ENCODE measurements around the gene TADA2B.

TADA2B gene

GRCh38 chr4:7068279-7068842 is 25.2 kb downstream of the TADA2B start:
- H3K4me3 ChIP-seq (replicated peaks; ENCODE audit: low read depth, low read length) = peak overlapping the region; percentile 79
- DNase-seq (ENCODE audit: low read depth) = no peak
- TF ChIP-seq, protein P1, sequence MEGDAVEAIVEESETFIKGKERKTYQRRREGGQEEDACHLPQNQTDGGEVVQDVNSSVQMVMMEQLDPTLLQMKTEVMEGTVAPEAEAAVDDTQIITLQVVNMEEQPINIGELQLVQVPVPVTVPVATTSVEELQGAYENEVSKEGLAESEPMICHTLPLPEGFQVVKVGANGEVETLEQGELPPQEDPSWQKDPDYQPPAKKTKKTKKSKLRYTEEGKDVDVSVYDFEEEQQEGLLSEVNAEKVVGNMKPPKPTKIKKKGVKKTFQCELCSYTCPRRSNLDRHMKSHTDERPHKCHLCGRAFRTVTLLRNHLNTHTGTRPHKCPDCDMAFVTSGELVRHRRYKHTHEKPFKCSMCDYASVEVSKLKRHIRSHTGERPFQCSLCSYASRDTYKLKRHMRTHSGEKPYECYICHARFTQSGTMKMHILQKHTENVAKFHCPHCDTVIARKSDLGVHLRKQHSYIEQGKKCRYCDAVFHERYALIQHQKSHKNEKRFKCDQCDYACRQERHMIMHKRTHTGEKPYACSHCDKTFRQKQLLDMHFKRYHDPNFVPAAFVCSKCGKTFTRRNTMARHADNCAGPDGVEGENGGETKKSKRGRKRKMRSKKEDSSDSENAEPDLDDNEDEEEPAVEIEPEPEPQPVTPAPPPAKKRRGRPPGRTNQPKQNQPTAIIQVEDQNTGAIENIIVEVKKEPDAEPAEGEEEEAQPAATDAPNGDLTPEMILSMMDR (IDR thresholded peaks at IDR 0.05; ENCODE audit: low read length, missing control alignments) = no peak

DNA sequence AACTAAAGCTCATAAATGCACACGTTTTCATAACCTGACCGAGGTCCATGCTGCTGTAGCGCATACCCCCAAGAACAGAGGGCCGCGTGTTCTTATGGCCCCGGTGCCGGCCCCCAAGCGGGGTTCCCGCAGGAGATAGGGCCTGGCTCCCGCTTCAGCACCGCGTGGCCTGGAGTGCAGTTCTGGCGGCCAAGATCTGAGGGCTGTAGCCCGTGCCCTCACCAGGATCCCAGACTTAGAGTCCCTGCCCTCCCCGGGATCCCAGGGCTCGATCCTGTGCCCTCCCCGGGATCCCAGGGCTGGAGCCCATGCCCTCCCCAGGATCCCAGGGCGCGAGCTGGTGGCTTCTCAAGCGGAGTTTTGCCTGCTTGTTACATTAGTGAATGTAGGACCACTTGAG is 25.7 kb downstream of the TADA2B start:
- DNase-seq (ENCODE audit: low read depth) = no peak
- TF ChIP-seq, protein P1 (IDR thresholded peaks at IDR 0.05; ENCODE audit: low read length, missing control alignments) = no peak
- H3K4me3 ChIP-seq (replicated peaks; ENCODE audit: low read depth, low read length) = peak overlapping the region; percentile 79

DNA sequence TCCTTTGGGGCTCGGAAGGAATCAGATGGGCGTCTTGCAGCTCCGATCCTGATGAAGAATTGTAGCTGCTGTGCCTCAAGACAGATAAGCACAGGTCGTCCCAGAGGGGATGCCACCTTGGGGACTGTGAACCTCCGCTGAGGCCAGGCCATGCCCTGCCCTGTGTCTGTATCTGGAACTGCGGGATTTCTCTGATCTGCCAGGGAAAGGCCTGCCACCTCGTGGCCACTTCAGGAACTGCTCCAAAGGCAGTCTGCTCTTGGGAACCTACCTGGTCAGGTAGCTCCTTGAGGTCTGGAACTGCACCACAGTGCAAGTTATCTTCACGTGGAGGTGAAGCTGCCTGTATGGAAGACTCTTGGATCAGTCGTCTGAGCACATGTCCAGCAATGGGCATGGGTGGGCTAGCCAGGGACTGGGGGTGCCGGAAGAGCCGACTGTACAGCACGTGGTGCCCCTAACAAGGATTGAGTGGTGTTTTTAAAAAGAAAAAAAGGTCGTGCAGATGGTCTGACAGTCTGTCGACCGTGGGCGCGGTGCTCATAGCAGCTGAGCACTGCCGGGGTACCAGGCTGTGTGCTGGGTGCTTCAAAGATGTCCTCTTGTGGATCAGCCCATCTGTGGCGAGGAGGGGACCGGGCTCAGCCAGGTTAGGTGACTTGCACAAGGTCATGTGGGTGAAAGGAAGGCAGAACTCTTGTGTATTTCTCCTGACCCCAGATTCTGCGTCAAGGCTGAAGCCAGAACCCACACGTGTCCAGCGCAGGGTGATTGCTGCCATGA is 27.7 kb downstream of the TADA2B start:
- TF ChIP-seq, protein P1 (IDR thresholded peaks at IDR 0.05; ENCODE audit: low read length, missing control alignments) = peak; percentile 100
- no peak overlapping the region for H3K4me3 ChIP-seq (replicated peaks; ENCODE audit: low read depth, low read length)
- peak; percentile 71 for DNase-seq (ENCODE audit: low read depth)

DNA sequence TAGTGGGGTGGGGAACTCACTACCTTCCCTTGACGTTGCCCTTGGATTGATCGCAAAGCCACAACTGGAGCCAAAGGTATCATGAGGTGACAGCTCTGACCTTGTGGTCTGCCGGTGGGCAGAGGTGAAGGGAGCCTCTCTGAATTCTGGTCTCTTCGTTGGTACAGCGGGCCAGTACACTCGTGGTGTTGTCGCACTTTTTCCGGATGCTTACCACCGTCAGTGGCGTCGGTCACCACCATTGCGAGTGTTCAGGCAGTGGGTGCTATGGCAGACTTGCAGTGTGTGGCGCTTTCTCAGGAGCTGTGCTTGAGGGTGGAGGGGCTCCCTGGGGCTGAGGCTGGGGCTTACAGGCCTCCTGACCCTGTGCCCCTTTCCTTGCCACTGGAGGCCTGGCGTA is 29.9 kb downstream of the TADA2B start:
- TF ChIP-seq, protein P1 (IDR thresholded peaks at IDR 0.05; ENCODE audit: low read length, missing control alignments) = no peak
- H3K4me3 ChIP-seq (replicated peaks; ENCODE audit: low read depth, low read length) = no peak overlapping the region
- no peak for DNase-seq (ENCODE audit: low read depth)

DNA sequence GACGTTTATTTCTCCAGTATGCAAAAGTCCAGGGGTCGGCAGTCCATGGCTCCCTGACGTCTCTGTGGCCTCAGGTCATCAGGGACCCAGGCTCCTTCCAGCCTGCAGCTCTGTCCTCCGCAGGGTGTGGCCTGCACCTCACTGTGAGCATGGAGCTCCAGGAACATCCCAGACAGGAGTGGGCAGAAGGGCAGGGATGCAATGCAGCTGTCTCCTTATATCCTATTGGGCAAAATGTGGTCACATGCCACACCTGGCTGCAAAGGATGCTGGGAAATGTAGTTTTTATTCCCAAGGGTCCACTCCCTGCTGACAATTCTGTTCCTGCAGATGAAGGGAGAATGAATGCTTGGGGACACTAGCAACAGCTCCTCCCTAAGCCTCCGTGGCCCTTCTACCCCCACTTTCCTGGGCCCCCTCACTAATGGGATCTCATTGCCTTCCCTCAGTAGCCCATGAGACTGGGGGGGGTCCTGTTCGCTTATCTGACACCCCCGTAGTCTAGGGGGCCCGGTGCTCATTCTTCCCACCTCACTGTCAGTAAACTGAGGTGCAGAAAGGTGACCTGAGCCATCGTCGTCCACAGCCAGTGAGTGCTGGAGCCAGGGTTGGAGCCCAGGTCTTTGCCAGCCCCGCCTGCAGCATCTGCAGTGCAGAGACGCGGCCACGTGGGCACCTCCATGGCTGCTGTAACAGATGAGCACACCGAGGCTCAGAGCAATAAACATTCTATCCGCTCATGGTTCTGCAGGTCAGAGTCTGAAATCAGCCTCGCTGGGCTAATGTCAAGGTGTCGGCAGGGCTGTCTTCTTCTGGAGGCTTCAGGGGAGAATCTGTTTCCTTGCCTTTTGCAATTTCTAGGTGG is 30.6 kb downstream of the TADA2B start:
- H3K4me3 ChIP-seq (replicated peaks; ENCODE audit: low read depth, low read length) = no peak overlapping the region
- peak; percentile 62 for DNase-seq (ENCODE audit: low read depth)
- TF ChIP-seq, protein P1 (IDR thresholded peaks at IDR 0.05; ENCODE audit: low read length, missing control alignments) = no peak

- no peak overlapping the region for H3K4me3 ChIP-seq (replicated peaks; ENCODE audit: low read depth, low read length)
- TF ChIP-seq, protein P1 (IDR thresholded peaks at IDR 0.05; ENCODE audit: low read length, missing control alignments) = no peak
- no peak for DNase-seq (ENCODE audit: low read depth)
These were observed 31.3 kb downstream of the TADA2B start for GRCh38 chr4:7074426-7074825.
